NOMO-1 treated with DMSO at 0.1 percent for 48 hours (cell line): ENCODE data around the gene MAST4.

Experiments
- DNase-seq: peaks from one replicate; lab custom pipeline; 2025; ENCODE audit not compliant: unreplicated experiment; lab: John Stamatoyannopoulos, UW

MAST4 gene

GRCh38 chr5:66896171-66896570 lies 300.0 kb downstream of the MAST4 start:
- no peak for DNase-seq

GRCh38 chr5:66897356-66897755 lies 301.2 kb downstream of the MAST4 start:
- DNase-seq = no peak

- no peak for DNase-seq
Measured at GRCh38 chr5:66898241-66898995, 302.2 kb downstream of the MAST4 start.

GRCh38 chr5:66903218-66903617 lies 307.0 kb downstream of the MAST4 start:
- DNase-seq = no peak

- DNase-seq = no peak
Measured at GRCh38 chr5:66903709-66904108, 307.5 kb downstream of the MAST4 start.

- no peak for DNase-seq
Measured at GRCh38 chr5:66904189-66904588, 308.0 kb downstream of the MAST4 start.

GRCh38 chr5:66906021-66906420 lies 309.8 kb downstream of the MAST4 start:
- no peak for DNase-seq

- no peak for DNase-seq
Measured at GRCh38 chr5:66908230-66908629, 312.0 kb downstream of the MAST4 start.

- DNase-seq = no peak
Measured at GRCh38 chr5:66909364-66909763, 313.2 kb downstream of the MAST4 start.

GRCh38 chr5:66912787-66913186 lies 316.6 kb downstream of the MAST4 start:
- DNase-seq = no peak

GRCh38 chr5:66915531-66915930 lies 319.3 kb downstream of the MAST4 start:
- DNase-seq = no peak

GRCh38 chr5:66922881-66923280 lies 326.7 kb downstream of the MAST4 start:
- no peak for DNase-seq

- DNase-seq = no peak
Measured at GRCh38 chr5:66923457-66923856, 327.3 kb downstream of the MAST4 start.

GRCh38 chr5:66923922-66924321 lies 327.7 kb downstream of the MAST4 start:
- DNase-seq = no peak

- DNase-seq = no peak
Measured at GRCh38 chr5:66927140-66927539, 330.9 kb downstream of the MAST4 start.

- DNase-seq = no peak
Measured at GRCh38 chr5:66929281-66929680, 333.1 kb downstream of the MAST4 start.

GRCh38 chr5:66929995-66930394 lies 333.8 kb downstream of the MAST4 start:
- peak; percentile 14 for DNase-seq

- peak; percentile 36 for DNase-seq
Measured at GRCh38 chr5:66931651-66932050, 335.5 kb downstream of the MAST4 start.

- no peak for DNase-seq
Measured at GRCh38 chr5:66932457-66932856, 336.3 kb downstream of the MAST4 start.

- no peak for DNase-seq
Measured at GRCh38 chr5:66933066-66933465, 336.9 kb downstream of the MAST4 start.

GRCh38 chr5:66939094-66939493 lies 342.9 kb downstream of the MAST4 start:
- no peak for DNase-seq

GRCh38 chr5:66945389-66946349 lies 349.5 kb downstream of the MAST4 start:
- no peak for DNase-seq
